Fibroblast of lung (primary cell): ENCODE results near the gene FUBP3. TPM values are rescaled to one million over a fixed set of nuclear protein-coding genes. Genes with fewer than 3 reads are reported as not detected.
A peak's percentile ranks its signal among the peaks of the same experiment; 100 is the strongest.

Experiments used
- DNase-seq, 2 donors: peaks; one replicate each; pipeline versions ENCODE4 v3.0.0 to v3.0.0-alpha.2; 2010; ENCODE audit warnings: low read depth in 2 of 2
- H2AFZ ChIP-seq: 2 replicates; pipeline ENCODE4 v1.5.1; 2012; ENCODE audit warnings: low read length, control low read depth, inconsistent platforms
- H3K27ac ChIP-seq: 2 replicates; pipeline ENCODE4 v1.5.1; 2011; ENCODE audit warnings: low read length, control low read depth; ENCODE audit not compliant: insufficient read depth
- H3K27me3 ChIP-seq: 2 replicates; pipeline ENCODE4 v1.5.1; 2011; ENCODE audit warnings: mild to moderate bottlenecking, low read length; ENCODE audit not compliant: control insufficient read depth, insufficient read depth
- H3K36me3 ChIP-seq: 2 replicates; pipeline ENCODE4 v1.5.1; 2011; ENCODE audit warnings: low read length; ENCODE audit not compliant: control insufficient read depth, insufficient read depth
- H3K4me1 ChIP-seq: 2 replicates; pipeline ENCODE4 v1.5.1; 2011; ENCODE audit warnings: low read length; ENCODE audit not compliant: control insufficient read depth, insufficient read depth; ENCODE audit errors: extremely low read depth
- H3K4me2 ChIP-seq: 2 replicates; pipeline ENCODE4 v1.5.1; 2011; ENCODE audit warnings: low read length, control low read depth; ENCODE audit not compliant: insufficient read depth; ENCODE audit errors: extremely low read depth
- H3K4me3 ChIP-seq, 4 experiments: fragments of 200-600 bp in 1 of 4; sonication (generic) in 1 of 4; replicated peaks in 1 of 4; 2 replicates each; pipeline ENCODE4 v1.5.1; 2011 to 2016; ENCODE audit warnings: low read length in 4 of 4, low read depth in 3 of 4, mild to moderate bottlenecking in 3 of 4, control low read depth in 2 of 4, inconsistent platforms in 1 of 4, mixed read lengths in 1 of 4; ENCODE audit not compliant: insufficient read depth in 1 of 4; ENCODE audit errors: control extremely low read depth in 1 of 4
- H3K79me2 ChIP-seq: 2 replicates; pipeline ENCODE4 v1.5.1; 2012; ENCODE audit warnings: mild to moderate bottlenecking, low read length, inconsistent platforms; ENCODE audit not compliant: control insufficient read depth, insufficient read depth
- H3K9ac ChIP-seq: 2 replicates; pipeline ENCODE4 v1.5.1; 2011; ENCODE audit warnings: mild to moderate bottlenecking, low read length, control low read depth; ENCODE audit not compliant: insufficient read depth
- H3K9me3 ChIP-seq: 2 replicates; pipeline ENCODE4 v1.5.1; 2012; ENCODE audit warnings: low read depth, low read length; ENCODE audit not compliant: control insufficient read depth, insufficient read depth
- H4K20me1 ChIP-seq: 2 replicates; pipeline ENCODE4 v1.5.1; 2011; ENCODE audit warnings: low read length; ENCODE audit not compliant: control insufficient read depth, insufficient read depth; ENCODE audit errors: extremely low read depth
- CTCF ChIP-seq, 2 donors: IDR thresholded peaks in 1 of 2; conservative IDR thresholded peaks in 1 of 2; 1 replicate in 1 of 2; 2 replicates in 1 of 2; pipeline ENCODE4 v1.5.1; 2011 to 2012; ENCODE audit warnings: low read length in 2 of 2, control low read depth in 1 of 2, inconsistent platforms in 1 of 2, low read depth in 1 of 2, mild to moderate bottlenecking in 1 of 2
- EZH2 ChIP-seq: IDR thresholded peaks from 2 replicates; pipeline ENCODE4 v1.5.1; 2012; ENCODE audit warnings: low read length, control low read depth, mild to moderate bottlenecking; ENCODE audit errors: missing control alignments
- polyA plus RNA-seq, 2 donors: library from polyadenylated mRNA; depleted of rRNA in 1 of 2; stranded (reverse) in 1 of 2; unstranded in 1 of 2; fragments of >200 nt; gene quantifications; 2 replicates each; pipeline ENCODE4 v1.2.1, GENCODE V29; 2011 to 2012; ENCODE audit warnings: missing spikeins in 1 of 2
- total RNA-seq: library from RNA; depleted of rRNA; stranded (reverse); fragments of >200 nt; gene quantifications from 2 replicates; pipeline ENCODE4 v1.2.1, GENCODE V29; 2014

The FUBP3 gene
- total and polyA plus RNA-seq, 2 donors (not counting 1 experiment from before 2014, with no cell fraction given): 35.7 to 36.2 TPM

- no peak for TF ChIP-seq CTCF (conservative IDR thresholded peaks at IDR 0.05 in 1 of 2, IDR thresholded peaks at IDR 0.05 in 1 of 2; ENCODE audit: low read depth in 1 of 2, low read length in 2 of 2)
- TF ChIP-seq EZH2: no peak
- Histone ChIP-seq H3K4me1 (peaks cover 2% of the 10 kb centered on the region), H3K9ac (no peak overlapping the region), H3K27ac (no peak overlapping the region), H3K36me3 (no peaks in the 10 kb centered on the region), H3K27me3 (peaks cover 2% of the 10 kb centered on the region), H3K4me2 (no peak overlapping the region), H3K79me2 (no peaks in the 10 kb centered on the region), H3K9me3 (no peaks in the 10 kb centered on the region), H3K4me3 (no peak overlapping the region), H2AFZ (no peak overlapping the region), H4K20me1 (no peaks in the 10 kb centered on the region)
- DNase-seq: no peak
These were observed 37.3 kb upstream of the FUBP3 start for GRCh38 chr9:130542038-130542437.

- no peak overlapping the region for H3K4me3 ChIP-seq
- H3K4me1 ChIP-seq: peaks cover under 1% of the 10 kb centered on the region
- TF ChIP-seq CTCF (conservative IDR thresholded peaks at IDR 0.05 in 1 of 2, IDR thresholded peaks at IDR 0.05 in 1 of 2; ENCODE audit: low read depth in 1 of 2, low read length in 2 of 2) (no peak), EZH2 (no peak)
- no peaks in the 10 kb centered on the region for H4K20me1 ChIP-seq
- peaks cover 2% of the 10 kb centered on the region for H3K27me3 ChIP-seq
- H2AFZ ChIP-seq: no peak overlapping the region
- H3K36me3 ChIP-seq: no peaks in the 10 kb centered on the region
- no peaks in the 10 kb centered on the region for H3K79me2 ChIP-seq
- H3K9me3 ChIP-seq: no peaks in the 10 kb centered on the region
- no peak overlapping the region for H3K27ac ChIP-seq
- H3K4me2 ChIP-seq: no peak overlapping the region
- peak in 1 of 2 donors; percentile 33 for DNase-seq
- no peak overlapping the region for H3K9ac ChIP-seq
These were observed 36.7 kb upstream of the FUBP3 start for GRCh38 chr9:130542457-130543228.

GRCh38 chr9:130543368-130543767, 36.0 kb upstream of the FUBP3 start:
- Histone ChIP-seq H3K4me3 (no peak overlapping the region), H3K9ac (no peak overlapping the region), H3K4me2 (no peak overlapping the region), H3K27ac (no peak overlapping the region), H2AFZ (no peak overlapping the region), H3K4me1 (no peaks in the 10 kb centered on the region), H3K9me3 (no peaks in the 10 kb centered on the region), H4K20me1 (no peaks in the 10 kb centered on the region), H3K36me3 (no peaks in the 10 kb centered on the region), H3K27me3 (peaks cover 2% of the 10 kb centered on the region), H3K79me2 (no peaks in the 10 kb centered on the region)
- no peak for DNase-seq
- TF ChIP-seq CTCF (conservative IDR thresholded peaks at IDR 0.05 in 1 of 2, IDR thresholded peaks at IDR 0.05 in 1 of 2; ENCODE audit: low read depth in 1 of 2, low read length in 2 of 2) (no peak), EZH2 (no peak)
